Right atrium auricular region (tissue), 2 donors: ENCODE results near the gene LNX2. TPM values are rescaled to one million over a fixed set of nuclear protein-coding genes. Genes with fewer than 3 reads are reported as not detected.

Source experiments
- DNase-seq: peaks from one replicate; pipeline ENCODE4 v3.0.0-alpha.2; 2019; ENCODE audit warnings: low spot score
- H3K27ac ChIP-seq, 2 donors: fragments of 200-600 bp; sonication (generic); 1 replicate in 1 of 2; 2 replicates in 1 of 2; pipeline ENCODE4 v1.5.1; 2016 to 2019
- H3K27me3 ChIP-seq, 2 donors: fragments of 200-600 bp; sonication (generic); one replicate each; pipeline versions ENCODE4 v1.5.1 to v1.6.0; 2017 to 2019
- H3K36me3 ChIP-seq: fragments of 200-600 bp; sonication (generic); one replicate; pipeline ENCODE4 v1.5.1; 2016
- H3K4me1 ChIP-seq, 2 donors: fragments of 200-600 bp; sonication (generic); one replicate each; pipeline versions ENCODE4 v1.5.1 to v1.6.0; 2017 to 2019
- H3K4me3 ChIP-seq, 2 donors: fragments of 200-600 bp; sonication (generic); 1 replicate in 1 of 2; 2 replicates in 1 of 2; pipeline ENCODE4 v1.5.1; 2017 to 2019; ENCODE audit warnings: mild to moderate bottlenecking in 1 of 2, moderate library complexity in 1 of 2
- H3K9me3 ChIP-seq, 2 donors: fragments of 200-600 bp; sonication (generic); one replicate each; pipeline ENCODE4 v1.5.1; 2019
- total RNA-seq, 2 donors: library from RNA; depleted of rRNA; stranded (reverse); fragments of >200 nt; gene quantifications; one replicate each; pipeline ENCODE4 v1.1.0, GENCODE V29; 2016
- TF ChIP-seq, protein P1 (sequence below), 2 donors: fragments of 200-600 bp; sonication (generic); IDR thresholded peaks; one replicate each; pipeline ENCODE4 v1.5.1; 2019; ENCODE audit warnings: antibody characterized with exemption in 2 of 2

The LNX2 gene
- total RNA-seq, 2 donors from 2014 or later: 13.0 to 15.2 TPM

DNA sequence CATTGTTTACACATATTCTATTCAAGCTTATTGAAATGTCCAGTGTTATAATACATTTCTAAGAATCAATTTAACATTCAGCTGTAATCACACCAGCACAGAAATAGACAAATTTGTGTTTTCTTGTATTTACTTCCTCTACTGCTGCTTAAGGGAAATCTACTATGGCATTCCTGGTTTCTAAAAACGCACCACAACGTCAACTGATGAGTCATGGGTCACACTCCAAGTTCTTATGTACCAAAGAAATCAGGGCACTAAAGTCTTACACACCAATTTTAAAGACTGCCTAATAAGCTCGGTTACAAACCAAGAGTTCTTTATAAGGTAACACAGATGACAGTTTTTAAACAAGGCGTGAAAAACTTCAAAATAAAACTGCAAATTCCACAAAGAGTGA, 13.2 kb downstream of the LNX2 start:
- H3K27me3 ChIP-seq: no peaks in the 10 kb centered on the region
- peaks cover 0 to 31% of the 10 kb centered on the region in 2 donors for H3K4me1 ChIP-seq
- H3K27ac ChIP-seq: peak overlapping the region; percentile 25 to 67
- H3K4me3 ChIP-seq: no peak overlapping the region
- H3K36me3 ChIP-seq: no peaks in the 10 kb centered on the region
- no peak for DNase-seq
- no peaks in the 10 kb centered on the region for H3K9me3 ChIP-seq
- TF ChIP-seq, protein P1, sequence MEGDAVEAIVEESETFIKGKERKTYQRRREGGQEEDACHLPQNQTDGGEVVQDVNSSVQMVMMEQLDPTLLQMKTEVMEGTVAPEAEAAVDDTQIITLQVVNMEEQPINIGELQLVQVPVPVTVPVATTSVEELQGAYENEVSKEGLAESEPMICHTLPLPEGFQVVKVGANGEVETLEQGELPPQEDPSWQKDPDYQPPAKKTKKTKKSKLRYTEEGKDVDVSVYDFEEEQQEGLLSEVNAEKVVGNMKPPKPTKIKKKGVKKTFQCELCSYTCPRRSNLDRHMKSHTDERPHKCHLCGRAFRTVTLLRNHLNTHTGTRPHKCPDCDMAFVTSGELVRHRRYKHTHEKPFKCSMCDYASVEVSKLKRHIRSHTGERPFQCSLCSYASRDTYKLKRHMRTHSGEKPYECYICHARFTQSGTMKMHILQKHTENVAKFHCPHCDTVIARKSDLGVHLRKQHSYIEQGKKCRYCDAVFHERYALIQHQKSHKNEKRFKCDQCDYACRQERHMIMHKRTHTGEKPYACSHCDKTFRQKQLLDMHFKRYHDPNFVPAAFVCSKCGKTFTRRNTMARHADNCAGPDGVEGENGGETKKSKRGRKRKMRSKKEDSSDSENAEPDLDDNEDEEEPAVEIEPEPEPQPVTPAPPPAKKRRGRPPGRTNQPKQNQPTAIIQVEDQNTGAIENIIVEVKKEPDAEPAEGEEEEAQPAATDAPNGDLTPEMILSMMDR (IDR thresholded peaks at IDR 0.05): no peak

DNA sequence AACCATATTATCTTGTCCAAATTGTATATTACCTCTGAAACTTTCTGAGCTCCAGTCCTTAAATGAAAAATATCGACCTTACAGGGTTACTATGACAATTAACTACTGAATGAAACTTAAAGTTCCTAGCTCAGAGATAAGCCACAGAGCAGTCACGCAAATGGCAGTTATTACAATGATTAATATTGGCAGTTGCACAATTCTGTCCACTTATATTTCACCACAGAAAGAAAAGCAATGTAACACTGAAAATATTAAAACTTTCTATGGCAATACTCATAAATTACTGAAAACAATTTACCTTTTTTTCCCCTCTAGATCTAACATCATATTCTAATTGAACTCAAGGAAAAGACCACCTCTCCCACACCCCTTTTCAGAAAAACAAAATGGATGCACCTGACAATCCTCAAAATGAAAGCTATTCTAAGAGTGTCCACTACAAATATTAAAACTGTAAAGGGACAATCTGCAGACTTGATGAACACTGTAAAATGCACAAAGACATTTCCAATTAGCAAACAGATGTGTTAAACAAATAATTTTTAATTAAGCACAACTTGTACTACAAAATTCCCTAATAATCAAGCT, 14.6 kb downstream of the LNX2 start:
- DNase-seq: no peak
- Histone ChIP-seq H3K36me3 (no peaks in the 10 kb centered on the region), H3K27ac (peak overlapping the region in 1 of 2 donors; percentile 67), H3K27me3 (no peaks in the 10 kb centered on the region), H3K4me1 (peaks cover 0 to 31% of the 10 kb centered on the region in 2 donors), H3K4me3 (no peak overlapping the region), H3K9me3 (no peaks in the 10 kb centered on the region)
- TF ChIP-seq, protein P1 (IDR thresholded peaks at IDR 0.05): no peak

DNA sequence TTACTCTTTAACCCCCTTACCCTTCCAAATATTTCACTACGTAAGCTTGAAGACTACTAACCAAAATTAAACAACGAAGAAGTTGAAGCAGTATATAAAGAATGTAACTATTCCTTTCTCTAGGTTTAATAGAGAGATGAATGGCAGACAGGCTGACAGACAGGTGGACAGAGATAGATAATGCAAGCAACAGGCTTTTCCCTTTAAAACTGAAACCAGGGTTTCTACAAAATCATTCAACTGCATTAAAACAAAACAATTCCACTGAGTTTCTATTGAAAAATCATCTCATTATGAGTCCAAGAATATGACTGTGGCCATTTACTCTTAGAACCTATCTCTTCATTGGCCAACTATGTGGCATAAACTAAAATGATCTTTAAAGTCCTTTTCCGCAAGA, 15.2 kb downstream of the LNX2 start:
- no peaks in the 10 kb centered on the region for H3K36me3 ChIP-seq
- TF ChIP-seq, protein P1 (IDR thresholded peaks at IDR 0.05): no peak

DNA sequence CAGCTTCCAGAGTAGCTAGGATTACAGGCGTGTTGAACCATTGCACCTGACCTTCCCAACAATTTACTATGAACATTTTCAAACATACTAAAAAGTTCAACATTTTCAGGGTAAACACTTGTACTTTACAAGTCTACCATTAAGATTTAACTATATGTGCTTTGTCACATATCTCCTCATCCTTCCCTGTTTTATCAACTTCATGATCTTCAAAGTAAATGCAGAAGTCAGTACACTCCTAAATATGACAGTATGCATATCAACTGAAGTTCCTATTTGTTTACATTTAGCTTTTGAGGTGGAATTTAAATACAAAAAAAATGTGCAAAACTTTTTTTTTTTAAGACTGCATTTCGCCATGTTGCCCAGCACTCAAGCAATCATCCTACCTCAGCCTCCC, 18.5 kb downstream of the LNX2 start:
- no peak for DNase-seq
- no peaks in the 10 kb centered on the region for H3K36me3 ChIP-seq
- H3K4me3 ChIP-seq: no peak overlapping the region
- H3K4me1 ChIP-seq: peaks cover 0 to 29% of the 10 kb centered on the region in 2 donors
- H3K9me3 ChIP-seq: no peaks in the 10 kb centered on the region
- H3K27me3 ChIP-seq: no peaks in the 10 kb centered on the region
- H3K27ac ChIP-seq: no peak overlapping the region
- TF ChIP-seq, protein P1 (IDR thresholded peaks at IDR 0.05): no peak

More for the DNA sequence above, 15.2 kb downstream of the LNX2 start:
- Histone ChIP-seq H3K4me1 (peaks cover 0 to 33% of the 10 kb centered on the region in 2 donors), H3K27me3 (no peaks in the 10 kb centered on the region), H3K27ac (peak overlapping the region in 1 of 2 donors; percentile 11), H3K4me3 (no peak overlapping the region), H3K9me3 (no peaks in the 10 kb centered on the region)
- DNase-seq: no peak

DNA sequence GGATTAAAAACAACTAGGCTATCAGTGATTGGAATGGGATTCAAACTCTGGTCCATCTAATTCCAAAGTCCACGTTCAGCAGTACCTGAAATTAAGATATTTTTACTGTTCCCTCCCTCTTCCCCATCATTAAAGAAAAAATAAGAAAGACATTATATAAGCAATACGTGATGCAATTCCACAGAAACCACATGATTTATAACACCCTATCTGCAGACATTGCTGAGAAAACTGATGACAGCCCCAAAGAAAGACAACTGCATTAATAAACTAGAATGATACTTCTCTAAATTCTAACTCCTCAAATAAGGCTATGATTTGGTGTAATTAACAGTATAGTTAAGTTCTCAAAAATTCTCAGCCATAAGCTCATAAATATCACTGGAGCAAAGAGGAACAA, 19.1 kb downstream of the LNX2 start:
- no peak overlapping the region for H3K27ac ChIP-seq
- H3K27me3 ChIP-seq: no peaks in the 10 kb centered on the region
- H3K36me3 ChIP-seq: no peaks in the 10 kb centered on the region
- DNase-seq: no peak
- TF ChIP-seq, protein P1 (IDR thresholded peaks at IDR 0.05): no peak
- H3K4me1 ChIP-seq: peaks cover 0 to 23% of the 10 kb centered on the region in 2 donors
- H3K9me3 ChIP-seq: no peaks in the 10 kb centered on the region
- H3K4me3 ChIP-seq: no peak overlapping the region

DNA sequence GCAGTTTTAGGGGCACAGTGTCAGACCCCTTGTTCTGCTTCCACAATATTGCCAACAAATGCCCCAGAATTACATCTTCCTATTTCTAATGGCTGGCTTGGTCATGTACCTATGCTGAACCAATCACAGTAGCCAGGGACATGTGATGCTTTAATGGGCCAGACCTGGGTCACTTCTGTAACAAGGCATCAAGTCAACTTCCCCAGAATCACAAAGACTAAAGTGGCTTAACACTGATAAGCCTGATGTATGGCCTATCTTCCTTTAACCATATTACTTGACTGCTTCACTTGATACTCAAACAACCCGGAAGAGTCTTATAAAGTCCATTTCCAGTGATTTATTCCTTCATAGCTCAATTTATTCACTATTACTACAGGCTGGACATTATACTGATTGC, 19.6 kb downstream of the LNX2 start:
- Histone ChIP-seq H3K27ac (peak overlapping the region in 1 of 2 donors; percentile 46), H3K27me3 (no peaks in the 10 kb centered on the region), H3K4me3 (no peak overlapping the region), H3K36me3 (no peaks in the 10 kb centered on the region), H3K9me3 (no peaks in the 10 kb centered on the region), H3K4me1 (peaks cover 0 to 19% of the 10 kb centered on the region in 2 donors)
- no peak for DNase-seq
- TF ChIP-seq, protein P1 (IDR thresholded peaks at IDR 0.05): no peak
